Right lobe of liver (tissue), 6 donors: ENCODE data around the gene HAND1. TPM values are rescaled to one million over a fixed set of nuclear protein-coding genes. Genes with fewer than 3 reads are reported as not detected.

Experiments
- ATAC-seq, 4 donors: fragments of 200-7000 bp; cut with Tn5 transposase; one replicate each; pipeline ENCODE4 v1.9.1; 2020; ENCODE audit warnings: mild to moderate bottlenecking in 4 of 4, moderate library complexity in 4 of 4
- DNase-seq, 3 donors: peaks; one replicate each; pipeline ENCODE4 v3.0.0-alpha.2; 2020
- H3K27ac ChIP-seq, 3 donors: fragments of 200-600 bp; one replicate each; pipeline ENCODE4 v1.8.0; 2022
- H3K27me3 ChIP-seq, 2 donors: fragments of 200-600 bp; one replicate each; pipeline ENCODE4 v1.8.0; 2022
- H3K36me3 ChIP-seq, 4 donors: fragments of 200-600 bp; sonication (generic) in 1 of 4; one replicate each; pipeline versions ENCODE4 v1.5.1 to v1.8.0; 2017 to 2022; ENCODE audit warnings: control low read depth in 1 of 4
- H3K4me1 ChIP-seq, 4 donors: fragments of 200-600 bp; sonication (generic) in 1 of 4; one replicate each; pipeline versions ENCODE4 v1.5.1 to v1.8.0; 2017 to 2022; ENCODE audit warnings: control low read depth in 1 of 4
- H3K4me3 ChIP-seq, 3 donors: fragments of 200-600 bp; one replicate each; pipeline ENCODE4 v1.8.0; 2022
- H3K9me3 ChIP-seq, 4 donors: fragments of 200-600 bp; sonication (generic) in 1 of 4; one replicate each; pipeline versions ENCODE4 v1.5.1 to v1.8.0; 2017 to 2022; ENCODE audit warnings: control low read depth in 1 of 4
- POLR2A ChIP-seq: fragments of 450-650 bp; IDR thresholded peaks from one replicate; pipeline ENCODE4 v1.6.1; 2017; ENCODE audit warnings: antibody characterized with exemption, mild to moderate bottlenecking
- WGBS: methylation state at CpG from one replicate; pipeline ENCODE4 v1.1.6; 2018; ENCODE audit warnings: low coverage, low lambda C conversion rate; ENCODE audit not compliant: insufficient coverage; ENCODE audit errors: missing lambda C conversion rate; 5-methylcytosine and 5-hydroxymethylcytosine counted together
- intact Hi-C, 2 donors: fragments of 100-400 bp; cut with DNase I; formaldehyde crosslinking; loops; one replicate each; pipeline versions ENCODE4 v1.11.2 to v1.14.1; 2022
- total RNA-seq, 6 experiments: library from RNA; depleted of rRNA in 2 of 6; stranded (reverse); fragments of >200 nt in 2 of 6; fragmentation: NEBNext Ultra II Directional in 3 of 6; extraction: Animal tissue kit (Norgen Biotek cat#: 25700) in 3 of 6; gene quantifications; one replicate each; pipeline versions ENCODE4 v1.1.0 to v1.2.4, GENCODE V29; 2016 to 2023
- TF ChIP-seq, protein P1 (sequence below), 4 donors: fragments of 200-600 bp in 3 of 4; fragments of 450-650 bp in 1 of 4; IDR thresholded peaks; one replicate each; pipeline versions ENCODE4 v1.5.1 to v1.8.0; 2016 to 2022; ENCODE audit warnings: antibody characterized with exemption in 4 of 4, mild to moderate bottlenecking in 2 of 4
- donor health status: DM: no; HTN: yes; CAD: no.
- donor health status: DM: no; HTN: no; CAD: no.
- donor health status: DM: no; HTN: no; CAD: no.
- donor health status: DM: no; HTN: yes; CAD: no.
- donor health status: DM: no; HTN: yes; CAD: no.

HAND1 gene
- total RNA-seq, 6 experiments from 2014 or later, result not detected

- Histone ChIP-seq H3K9me3 (no peaks in the 10 kb centered on the region), H3K27ac (no peak overlapping the region), H3K27me3 (no peaks in the 10 kb centered on the region), H3K4me1 (no peaks in the 10 kb centered on the region), H3K36me3 (no peaks in the 10 kb centered on the region), H3K4me3 (no peak overlapping the region)
- WGBS, result 85% methylated on average over 4 of the region's 8 CpGs
- no peak for TF ChIP-seq POLR2A
- TF ChIP-seq, protein P1, sequence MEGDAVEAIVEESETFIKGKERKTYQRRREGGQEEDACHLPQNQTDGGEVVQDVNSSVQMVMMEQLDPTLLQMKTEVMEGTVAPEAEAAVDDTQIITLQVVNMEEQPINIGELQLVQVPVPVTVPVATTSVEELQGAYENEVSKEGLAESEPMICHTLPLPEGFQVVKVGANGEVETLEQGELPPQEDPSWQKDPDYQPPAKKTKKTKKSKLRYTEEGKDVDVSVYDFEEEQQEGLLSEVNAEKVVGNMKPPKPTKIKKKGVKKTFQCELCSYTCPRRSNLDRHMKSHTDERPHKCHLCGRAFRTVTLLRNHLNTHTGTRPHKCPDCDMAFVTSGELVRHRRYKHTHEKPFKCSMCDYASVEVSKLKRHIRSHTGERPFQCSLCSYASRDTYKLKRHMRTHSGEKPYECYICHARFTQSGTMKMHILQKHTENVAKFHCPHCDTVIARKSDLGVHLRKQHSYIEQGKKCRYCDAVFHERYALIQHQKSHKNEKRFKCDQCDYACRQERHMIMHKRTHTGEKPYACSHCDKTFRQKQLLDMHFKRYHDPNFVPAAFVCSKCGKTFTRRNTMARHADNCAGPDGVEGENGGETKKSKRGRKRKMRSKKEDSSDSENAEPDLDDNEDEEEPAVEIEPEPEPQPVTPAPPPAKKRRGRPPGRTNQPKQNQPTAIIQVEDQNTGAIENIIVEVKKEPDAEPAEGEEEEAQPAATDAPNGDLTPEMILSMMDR (IDR thresholded peaks at IDR 0.05), result no peak
- no peak for DNase-seq
- intact Hi-C loops, result no loop called here
- no peak for ATAC-seq
These were observed 28.2 kb upstream of the HAND1 start for GRCh38 chr5:154506049-154506715.

DNA sequence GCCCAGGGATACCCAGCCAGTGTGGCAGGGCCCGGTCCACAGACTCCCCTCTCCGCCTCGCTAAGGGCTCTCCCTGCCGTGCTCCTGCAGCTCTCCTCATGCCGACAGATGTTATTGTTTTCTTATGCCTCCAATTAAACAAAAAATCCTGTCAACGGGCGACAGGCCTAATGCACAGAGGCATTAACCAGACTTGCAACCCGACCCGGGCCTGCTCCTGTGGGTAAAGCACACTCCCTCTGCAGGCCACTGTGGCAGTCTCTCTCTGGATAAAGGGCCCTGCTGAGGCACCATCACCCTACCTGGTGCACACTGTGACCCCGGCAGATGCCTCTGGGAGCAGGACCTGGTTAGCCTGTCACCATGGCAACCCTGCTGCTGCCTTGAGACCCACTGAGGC is 27.5 kb upstream of the HAND1 start:
- no peak overlapping the region for H3K27ac ChIP-seq
- no peaks in the 10 kb centered on the region for H3K36me3 ChIP-seq
- H3K27me3 ChIP-seq, result no peaks in the 10 kb centered on the region
- TF ChIP-seq, protein P1 (IDR thresholded peaks at IDR 0.05), result no peak
- H3K4me1 ChIP-seq, result no peaks in the 10 kb centered on the region
- DNase-seq, result no peak
- intact Hi-C loops, result no loop called here
- ATAC-seq, result peak in 1 of 4 donors; percentile 15
- H3K9me3 ChIP-seq, result no peaks in the 10 kb centered on the region
- no peak overlapping the region for H3K4me3 ChIP-seq
- 70% methylated on average over 5 of the region's 10 CpGs for WGBS

GRCh38 chr5:154503698-154504039 is 25.6 kb upstream of the HAND1 start:
- intact Hi-C loops, result no loop called here
- H3K36me3 ChIP-seq, result no peaks in the 10 kb centered on the region
- no peaks in the 10 kb centered on the region for H3K4me1 ChIP-seq
- WGBS, result 96% methylated on average over 2 of the region's 2 CpGs
- H3K4me3 ChIP-seq, result no peak overlapping the region
- H3K27ac ChIP-seq, result no peak overlapping the region
- DNase-seq (no peak), ATAC-seq (no peak)
- no peaks in the 10 kb centered on the region for H3K9me3 ChIP-seq
- no peak for TF ChIP-seq POLR2A
- TF ChIP-seq, protein P1 (IDR thresholded peaks at IDR 0.05), result no peak
- no peaks in the 10 kb centered on the region for H3K27me3 ChIP-seq

DNA sequence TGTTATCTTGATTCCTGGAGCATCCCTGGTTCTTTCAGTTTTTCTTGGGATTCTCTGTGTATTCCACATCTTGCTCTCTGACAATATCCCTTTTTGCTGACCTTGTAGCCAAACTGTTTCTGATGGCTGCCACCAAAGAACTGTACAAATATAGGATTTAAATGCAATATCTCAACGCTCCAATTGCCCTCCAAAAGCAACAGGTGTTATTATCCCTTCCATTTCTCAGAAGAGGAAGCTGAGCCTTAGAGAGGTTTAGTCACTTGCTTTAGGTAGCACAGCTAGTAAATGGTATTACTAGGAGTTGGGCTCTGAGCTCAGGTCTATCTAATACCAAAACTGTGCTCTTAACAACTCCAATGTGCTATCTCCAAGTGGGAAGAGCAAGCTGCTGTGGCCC is 24.2 kb upstream of the HAND1 start:
- no peak overlapping the region for H3K4me3 ChIP-seq
- no peaks in the 10 kb centered on the region for H3K36me3 ChIP-seq
- H3K27ac ChIP-seq, result no peak overlapping the region
- no peaks in the 10 kb centered on the region for H3K9me3 ChIP-seq
- 78% methylated on average over 1 of the region's 1 CpG for WGBS
- ATAC-seq (no peak), DNase-seq (no peak)
- intact Hi-C loops, result no loop called here
- TF ChIP-seq POLR2A, result no peak
- TF ChIP-seq, protein P1 (IDR thresholded peaks at IDR 0.05), result no peak
- H3K4me1 ChIP-seq, result no peaks in the 10 kb centered on the region
- H3K27me3 ChIP-seq, result no peaks in the 10 kb centered on the region

GRCh38 chr5:154501566-154501965 is 23.5 kb upstream of the HAND1 start:
- no peak for DNase-seq

More at GRCh38 chr5:154501566-154501965, 23.5 kb upstream of the HAND1 start:
- ATAC-seq, result no peak
- H3K9me3 ChIP-seq, result no peaks in the 10 kb centered on the region
- intact Hi-C loops, result no loop called here
- no peaks in the 10 kb centered on the region for H3K36me3 ChIP-seq
- no peak overlapping the region for H3K4me3 ChIP-seq
- 30% methylated on average over 2 of the region's 2 CpGs for WGBS
- H3K27ac ChIP-seq, result no peak overlapping the region
- TF ChIP-seq, protein P1 (IDR thresholded peaks at IDR 0.05), result no peak
- no peak for TF ChIP-seq POLR2A
- no peaks in the 10 kb centered on the region for H3K4me1 ChIP-seq
- no peaks in the 10 kb centered on the region for H3K27me3 ChIP-seq
